Measurements from ENCODE around the gene CHST11. TPM values are rescaled to one million over a fixed set of nuclear protein-coding genes. Genes with fewer than 3 reads are reported as not detected.

Gene CHST11
- total RNA-seq, 4 donors from 2014 or later = 20.8 to 56.7 (median 26.5) TPM

- TF ChIP-seq CTCF (IDR thresholded peaks at IDR 0.05) (no peak), EP300 (IDR thresholded peaks at IDR 0.05) (no peak), POLR2A (IDR thresholded peaks at IDR 0.05) (no peak)
- no peaks in the 10 kb centered on the region for H3K4me1 ChIP-seq
- H3K36me3 ChIP-seq = no peaks in the 10 kb centered on the region
- no peak for DNase-seq (ENCODE audit: low spot score in 2 of 2)
- H3K9me3 ChIP-seq = no peaks in the 10 kb centered on the region
- WGBS, 2 donors = 68 to 71% methylated on average over 5 of the region's 5 CpGs
- H3K27ac ChIP-seq = no peak overlapping the region
- no peaks in the 10 kb centered on the region for H3K27me3 ChIP-seq
- H3K4me3 ChIP-seq = no peak overlapping the region
Observed at GRCh38 chr12:104448031-104448430, 8.7 kb upstream of the CHST11 start.

GRCh38 chr12:104448451-104448850 is 8.3 kb upstream of the CHST11 start:
- 77 to 79% methylated on average over 1 of the region's 1 CpG for WGBS, 2 donors
- no peak for DNase-seq (ENCODE audit: low spot score in 2 of 2)
- TF ChIP-seq EP300 (IDR thresholded peaks at IDR 0.05) (no peak), POLR2A (IDR thresholded peaks at IDR 0.05) (no peak), CTCF (IDR thresholded peaks at IDR 0.05) (no peak)
- H3K36me3 ChIP-seq = no peaks in the 10 kb centered on the region
- H3K9me3 ChIP-seq = no peaks in the 10 kb centered on the region
- H3K4me1 ChIP-seq = no peaks in the 10 kb centered on the region
- H3K27ac ChIP-seq = no peak overlapping the region
- no peaks in the 10 kb centered on the region for H3K27me3 ChIP-seq
- H3K4me3 ChIP-seq = no peak overlapping the region

GRCh38 chr12:104450700-104451099 is 6.0 kb upstream of the CHST11 start:
- peaks cover 0 to 4% (median 0%) of the 10 kb centered on the region in 4 donors for H3K4me1 ChIP-seq
- no peak for DNase-seq (ENCODE audit: low spot score in 2 of 2)

GRCh38 chr12:104452087-104452486 is 4.7 kb upstream of the CHST11 start:
- Histone ChIP-seq H3K4me3 (no peak overlapping the region), H3K4me1 (peaks cover 0 to 10% (median 0%) of the 10 kb centered on the region in 4 donors), H3K27ac (no peak overlapping the region), H3K36me3 (no peaks in the 10 kb centered on the region), H3K27me3 (no peaks in the 10 kb centered on the region), H3K9me3 (no peaks in the 10 kb centered on the region)
- TF ChIP-seq CTCF (IDR thresholded peaks at IDR 0.05) = no peak
- TF ChIP-seq EP300 (IDR thresholded peaks at IDR 0.05) = no peak
- no peak for TF ChIP-seq POLR2A (IDR thresholded peaks at IDR 0.05)
- 78 to 94% methylated on average over 1 of the region's 1 CpG for WGBS, 2 donors
- DNase-seq (ENCODE audit: low spot score in 2 of 2) = no peak

More at GRCh38 chr12:104450700-104451099, 6.0 kb upstream of the CHST11 start:
- Histone ChIP-seq H3K27ac (no peak overlapping the region), H3K36me3 (no peaks in the 10 kb centered on the region), H3K9me3 (no peaks in the 10 kb centered on the region), H3K27me3 (no peaks in the 10 kb centered on the region), H3K4me3 (no peak overlapping the region)
- TF ChIP-seq EP300 (IDR thresholded peaks at IDR 0.05) (no peak), POLR2A (IDR thresholded peaks at IDR 0.05) (no peak), CTCF (IDR thresholded peaks at IDR 0.05) (no peak)

GRCh38 chr12:104453133-104453532 is 3.6 kb upstream of the CHST11 start:
- no peak for DNase-seq (ENCODE audit: low spot score in 2 of 2)
- Histone ChIP-seq H3K36me3 (no peaks in the 10 kb centered on the region), H3K9me3 (no peaks in the 10 kb centered on the region), H3K27ac (no peak overlapping the region), H3K4me1 (peaks cover 0 to 14% (median under 1%) of the 10 kb centered on the region in 4 donors), H3K27me3 (no peaks in the 10 kb centered on the region), H3K4me3 (no peak overlapping the region)
- TF ChIP-seq POLR2A (IDR thresholded peaks at IDR 0.05) = no peak
- TF ChIP-seq CTCF (IDR thresholded peaks at IDR 0.05) = no peak
- TF ChIP-seq EP300 (IDR thresholded peaks at IDR 0.05) = no peak
- WGBS, 2 donors = 86 to 91% methylated on average over 2 of the region's 2 CpGs
